Left ventricle myocardium inferior (tissue), 1 donor: ENCODE data around the gene C1orf53. TPM values are rescaled to one million over a fixed set of nuclear protein-coding genes. Genes with fewer than 3 reads are reported as not detected.

Experiments
- DNase-seq: peaks from one replicate; pipeline ENCODE4 v3.0.0-alpha.2; 2020
- H3K27ac ChIP-seq: fragments of 200-600 bp; replicated peaks from 2 replicates; pipeline ENCODE4 v1.8.0; 2021
- H3K27me3 ChIP-seq: fragments of 200-600 bp; 2 replicates; pipeline ENCODE4 v1.8.0; 2021; ENCODE audit warnings: low read depth
- H3K36me3 ChIP-seq: fragments of 200-600 bp; 2 replicates; pipeline ENCODE4 v1.8.0; 2021
- H3K4me1 ChIP-seq: fragments of 200-600 bp; 2 replicates; pipeline ENCODE4 v1.8.0; 2021
- H3K4me3 ChIP-seq: fragments of 200-600 bp; 2 replicates; pipeline ENCODE4 v1.8.0; 2021; ENCODE audit warnings: mild to moderate bottlenecking, moderate library complexity
- H3K9me3 ChIP-seq: fragments of 200-600 bp; replicated peaks from 2 replicates; pipeline ENCODE4 v1.8.0; 2021
- CTCF ChIP-seq: fragments of 200-600 bp; IDR thresholded peaks from 2 replicates; pipeline ENCODE4 v1.8.0; 2021; ENCODE audit warnings: antibody characterized with exemption, mild to moderate bottlenecking, borderline replicate concordance
- intact Hi-C: fragments of 100-400 bp; cut with micrococcal nuclease; formaldehyde crosslinking; loops from one replicate; pipeline ENCODE4 v1.11.0; 2022
- total RNA-seq: library from RNA; stranded (reverse); fragmentation: NEBNext Ultra II Directional; extraction: Animal tissue kit (Norgen Biotek cat#: 25700); gene quantifications from one replicate; pipeline ENCODE4 v1.2.1, GENCODE V29; 2021
- donor health status: DM: no; HTN: yes; CAD: no; lungs with severe emphysema.

C1orf53 gene
- total RNA-seq, 1 donor from 2014 or later = 7.8 TPM

GRCh38 chr1:197903196-197903514 lies 725 bp downstream of the C1orf53 start:
- H3K36me3 ChIP-seq = no peaks in the 10 kb centered on the region
- no peak for DNase-seq
- H3K27me3 ChIP-seq = peaks cover 44% of the 10 kb centered on the region
- peak overlapping the region; percentile 89 for H3K27ac ChIP-seq
- H3K4me3 ChIP-seq = peak overlapping the region; percentile 75
- H3K4me1 ChIP-seq = peaks cover 15% of the 10 kb centered on the region
- TF ChIP-seq CTCF = no peak
- intact Hi-C loops = no loop called here
- no peaks in the 10 kb centered on the region for H3K9me3 ChIP-seq

GRCh38 chr1:197904126-197904787 lies 1.8 kb downstream of the C1orf53 start:
- H3K36me3 ChIP-seq = no peaks in the 10 kb centered on the region
- no peak overlapping the region for H3K27ac ChIP-seq
- intact Hi-C loops = no loop called here
- no peak for DNase-seq
- no peaks in the 10 kb centered on the region for H3K9me3 ChIP-seq
- peaks cover 55% of the 10 kb centered on the region for H3K27me3 ChIP-seq
- TF ChIP-seq CTCF = no peak
- H3K4me3 ChIP-seq = no peak overlapping the region
- peaks cover 21% of the 10 kb centered on the region for H3K4me1 ChIP-seq

GRCh38 chr1:197905699-197906351 lies 3.4 kb downstream of the C1orf53 start:
- no peak for TF ChIP-seq CTCF
- peaks cover 30% of the 10 kb centered on the region for H3K4me1 ChIP-seq
- peaks cover 70% of the 10 kb centered on the region for H3K27me3 ChIP-seq
- no peak overlapping the region for H3K4me3 ChIP-seq
- H3K27ac ChIP-seq = no peak overlapping the region
- DNase-seq = no peak
- no peaks in the 10 kb centered on the region for H3K9me3 ChIP-seq
- H3K36me3 ChIP-seq = no peaks in the 10 kb centered on the region
- intact Hi-C loops = no loop called here

- TF ChIP-seq CTCF = no peak
- Histone ChIP-seq H3K4me3 (no peak overlapping the region), H3K4me1 (peaks cover 40% of the 10 kb centered on the region), H3K9me3 (no peaks in the 10 kb centered on the region), H3K27ac (no peak overlapping the region), H3K27me3 (peaks cover 92% of the 10 kb centered on the region), H3K36me3 (no peaks in the 10 kb centered on the region)
- DNase-seq = no peak
- intact Hi-C loops = no loop called here
Observed at GRCh38 chr1:197907846-197908616, 5.6 kb downstream of the C1orf53 start.

GRCh38 chr1:197908716-197909220 lies 6.3 kb downstream of the C1orf53 start:
- H3K4me3 ChIP-seq = no peak overlapping the region
- peaks cover 43% of the 10 kb centered on the region for H3K4me1 ChIP-seq
- peaks cover 100% of the 10 kb centered on the region for H3K27me3 ChIP-seq
- no peaks in the 10 kb centered on the region for H3K9me3 ChIP-seq
- TF ChIP-seq CTCF = no peak
- no peak for DNase-seq
- no peak overlapping the region for H3K27ac ChIP-seq
- H3K36me3 ChIP-seq = no peaks in the 10 kb centered on the region
- intact Hi-C loops = no loop called here
